Measurements from ENCODE around the gene CEP164.

Gene CEP164

DNA sequence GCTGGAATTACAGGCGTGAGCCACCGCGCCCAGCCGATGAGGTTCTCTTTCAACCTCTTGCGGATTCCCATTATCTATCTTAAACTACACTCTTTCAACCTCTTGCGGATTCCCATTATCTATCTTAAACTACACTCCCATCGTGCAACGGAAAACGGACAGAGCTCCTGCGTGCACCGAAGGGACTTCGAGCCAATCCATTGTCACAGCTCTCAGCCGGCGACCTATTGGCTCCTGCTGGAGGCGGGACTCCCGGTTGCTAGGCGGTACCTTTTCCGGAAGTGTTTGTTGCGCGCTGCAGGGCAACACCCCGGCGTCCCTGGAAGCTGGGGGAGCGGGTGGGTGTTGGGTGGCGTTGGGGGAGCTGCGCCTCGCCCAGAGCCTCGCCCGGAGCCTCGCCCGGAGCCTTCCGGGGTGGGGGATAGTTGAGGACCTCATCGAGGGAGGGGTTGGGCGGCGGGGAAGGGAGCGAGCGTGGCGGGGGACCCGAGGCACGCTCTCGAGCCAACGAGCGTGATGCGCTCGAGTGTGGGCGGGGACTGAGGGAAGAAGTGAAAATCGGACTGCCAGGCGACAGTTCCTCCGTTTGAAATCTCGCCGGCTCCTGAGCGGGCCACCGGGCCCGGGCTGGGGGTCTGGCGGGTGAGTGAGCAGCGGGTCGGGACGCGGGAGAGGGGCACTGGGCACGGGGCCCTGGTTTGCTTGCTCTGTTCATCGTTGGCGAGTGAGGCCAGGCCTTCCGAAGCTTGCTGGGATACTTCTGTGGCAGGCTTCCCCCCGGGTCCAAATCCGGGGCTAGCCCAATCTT, at the start of gene CEP164:
Gene CEP164, plus strand, starts transcription at position 288 of the 808 bp plus-strand sequence. CDS start 10,733 bp downstream, outside the sequence.
- peak; percentile 96 for DNase-seq

DNA sequence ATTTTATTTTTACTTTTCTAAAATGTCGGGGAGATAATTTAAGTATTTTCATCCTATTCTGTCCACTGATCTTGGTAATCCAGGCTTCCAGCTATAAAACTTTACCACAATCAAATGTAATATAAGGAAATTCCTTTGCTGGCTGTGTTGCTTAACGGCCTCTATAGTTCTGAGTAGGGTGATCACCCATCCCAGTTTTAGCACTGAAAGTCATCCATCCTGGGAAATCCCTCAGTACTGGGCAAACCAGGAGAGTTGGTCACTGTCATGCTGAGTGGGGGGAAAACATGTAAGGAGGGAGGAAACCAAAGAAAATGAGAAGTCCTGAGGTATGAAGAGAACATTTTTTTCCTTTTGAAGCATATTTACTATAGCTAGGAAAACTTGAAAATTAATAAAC, 49.3 kb upstream of the CEP164 start:
- no peak for DNase-seq

DNA sequence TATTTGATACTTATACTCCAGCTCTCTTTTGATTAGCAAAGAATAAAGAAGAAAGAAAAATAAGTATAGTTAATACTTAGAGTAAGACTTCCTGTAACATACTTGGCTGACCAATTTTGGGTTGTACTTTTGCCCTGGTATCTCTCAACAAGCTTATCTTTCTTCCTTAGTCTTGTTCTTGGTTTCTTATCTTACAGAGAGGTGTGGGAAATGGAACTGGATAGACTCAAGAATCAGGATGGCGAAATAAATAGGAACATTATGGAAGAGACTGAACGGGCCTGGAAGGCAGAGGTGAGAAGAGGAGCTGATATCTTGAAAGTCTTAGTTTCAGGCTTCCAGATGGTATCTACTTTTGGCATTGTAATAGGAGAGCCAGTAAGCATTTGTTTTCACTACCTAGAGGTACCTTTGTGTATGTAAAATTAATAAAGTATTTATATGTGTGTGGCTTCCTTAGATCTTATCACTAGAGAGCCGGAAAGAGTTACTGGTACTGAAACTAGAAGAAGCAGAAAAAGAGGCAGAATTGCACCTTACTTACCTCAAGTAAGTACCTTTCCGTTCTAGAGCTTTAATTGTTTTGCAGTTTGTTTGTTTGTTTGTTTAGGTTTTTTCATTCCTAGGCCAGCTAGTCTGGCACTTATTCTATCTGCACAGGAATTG, 47.8 kb upstream of the CEP164 start:
- DNase-seq: no peak

DNA sequence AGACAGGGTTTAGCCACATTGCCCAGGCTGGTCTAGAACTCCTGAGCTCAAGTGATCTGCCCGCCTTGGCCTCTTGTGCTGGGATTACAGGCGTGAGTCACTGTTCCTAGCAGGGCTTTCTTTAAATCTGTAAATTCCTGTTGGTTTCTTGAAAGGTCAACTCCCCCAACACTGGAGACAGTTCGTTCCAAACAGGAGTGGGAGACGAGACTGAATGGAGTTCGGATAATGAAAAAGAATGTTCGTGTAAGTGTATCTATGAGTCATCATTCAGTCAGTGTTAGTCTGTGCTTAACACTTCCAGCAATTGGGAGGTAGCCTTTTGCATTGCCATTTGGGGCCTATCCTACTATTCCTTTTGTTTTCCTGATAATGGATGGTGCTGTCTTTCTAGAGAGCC, 46.5 kb upstream of the CEP164 start:
- no peak for DNase-seq

- no peak for DNase-seq
These were observed 45.8 kb upstream of the CEP164 start for GRCh38 chr11:117281869-117282268.

DNA sequence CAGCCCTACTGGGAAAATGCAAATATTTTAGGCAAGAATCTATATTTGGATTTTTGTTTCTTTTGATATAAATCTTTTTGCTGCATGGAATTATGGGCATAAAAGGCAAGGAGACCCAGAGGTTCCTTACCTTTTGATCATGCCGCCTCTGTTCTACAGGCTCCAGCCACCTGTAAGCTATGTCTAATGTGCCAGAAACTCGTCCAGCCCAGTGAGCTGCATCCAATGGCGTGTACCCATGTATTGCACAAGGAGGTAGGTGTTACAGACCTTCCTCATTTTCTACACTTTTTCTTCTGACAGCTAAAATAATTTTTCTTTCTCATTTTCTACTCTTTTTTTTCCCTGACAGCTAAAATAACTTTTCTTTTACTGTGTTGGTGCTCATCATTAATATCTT, 44.7 kb upstream of the CEP164 start:
- DNase-seq: no peak

- peak; percentile 86 for DNase-seq
These were observed 43.6 kb upstream of the CEP164 start for GRCh38 chr11:117284053-117284452.

- DNase-seq: no peak
These were observed 41.1 kb upstream of the CEP164 start for GRCh38 chr11:117286588-117286987.

DNA sequence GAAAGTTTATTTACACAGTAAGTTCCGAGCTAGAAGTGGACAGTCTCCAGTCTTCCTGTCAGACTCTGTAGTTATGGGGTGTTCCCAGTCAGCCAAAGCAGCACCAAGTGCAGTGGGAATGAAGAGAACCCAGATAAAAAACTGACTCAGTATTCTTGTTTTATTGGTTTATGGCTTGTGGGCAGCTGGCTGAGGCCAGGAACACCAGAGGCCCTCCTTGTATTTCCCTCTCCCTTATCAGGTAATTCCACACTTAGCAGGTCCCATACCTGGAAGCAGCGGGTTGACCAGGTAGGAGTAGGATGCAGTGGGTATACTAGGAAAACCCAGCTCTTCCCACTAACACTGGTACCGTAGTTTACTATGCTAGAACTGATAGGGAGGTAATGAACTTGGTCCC, 40.0 kb upstream of the CEP164 start:
- no peak for DNase-seq

DNA sequence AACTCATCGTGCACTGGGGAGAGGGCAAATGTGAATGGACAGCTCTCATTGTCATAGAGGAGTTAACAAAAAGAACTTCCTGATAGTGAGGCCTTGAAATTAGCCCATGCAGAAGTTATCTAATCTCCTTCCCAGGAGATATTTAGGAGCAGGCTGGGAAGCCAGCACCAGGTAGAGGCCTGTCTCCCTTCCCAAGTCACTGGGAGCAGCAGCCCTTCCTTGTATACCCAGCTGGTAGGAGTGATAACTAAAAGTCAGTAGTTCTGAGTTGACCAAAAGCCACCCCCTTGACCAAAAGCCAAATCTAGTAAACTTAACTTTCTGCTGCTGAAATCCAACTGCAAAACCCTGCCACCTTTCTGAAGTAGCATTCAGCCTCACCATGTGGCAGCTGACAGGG, 37.9 kb upstream of the CEP164 start:
- DNase-seq: no peak

- DNase-seq: no peak
These were observed 36.8 kb upstream of the CEP164 start, which contains the start of gene BACE1-AS for GRCh38 chr11:117290809-117291396. Gene BACE1-AS (plus strand): TSS chr11:117291346.

DNA sequence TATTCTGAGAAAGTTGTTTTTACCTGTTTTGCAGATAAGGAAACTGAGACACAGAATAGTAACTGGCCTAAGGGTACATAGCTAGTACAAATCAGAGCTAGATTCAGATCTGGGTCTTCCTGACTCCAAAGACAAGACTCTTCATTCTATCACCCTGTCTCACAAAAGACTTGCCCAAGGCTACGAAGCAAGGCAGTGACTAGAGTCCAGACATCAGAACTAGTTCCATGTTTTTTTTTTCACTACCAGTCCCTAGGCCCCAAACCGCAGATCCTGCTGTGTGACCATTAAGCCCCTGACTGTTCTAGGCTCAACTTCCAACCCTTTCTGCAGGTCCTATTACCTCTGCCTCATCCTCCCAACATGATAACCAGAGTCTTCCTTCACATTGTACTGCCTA, 35.0 kb upstream of the CEP164 start:
- no peak for DNase-seq

DNA sequence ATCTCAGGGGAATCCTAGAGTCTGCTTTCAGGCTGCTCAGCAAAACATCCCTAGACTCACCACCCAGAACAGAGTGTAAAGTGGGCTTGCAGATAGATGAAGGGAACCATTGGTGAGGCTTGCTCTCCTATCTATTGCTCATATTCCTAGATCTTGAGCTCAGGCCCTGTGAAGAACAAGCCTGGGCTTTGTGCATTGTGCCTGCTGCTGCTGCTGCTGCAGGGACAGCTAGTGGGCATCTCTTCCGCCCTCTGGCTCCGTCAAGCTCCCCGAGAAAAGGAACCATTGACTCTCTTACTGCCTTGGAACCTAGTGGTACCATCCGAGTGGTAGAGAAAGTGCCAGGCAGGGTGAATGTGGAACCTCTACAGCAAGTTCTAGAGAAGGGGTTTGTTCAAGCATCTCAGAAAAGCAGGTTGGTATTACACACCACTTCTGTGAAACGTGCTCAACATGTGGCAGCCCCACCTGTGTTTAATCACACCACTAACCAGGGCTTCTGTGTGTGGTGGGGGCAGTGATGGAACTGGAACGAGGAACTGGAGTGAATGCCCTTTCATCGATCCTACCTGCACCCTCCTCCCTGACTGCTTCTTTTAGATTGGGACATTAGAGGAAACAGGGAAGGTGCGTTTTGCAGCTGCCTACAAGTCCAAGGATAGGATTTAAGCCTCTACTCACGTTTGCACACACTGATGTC, 32.1 kb upstream of the CEP164 start:
- DNase-seq: no peak

DNA sequence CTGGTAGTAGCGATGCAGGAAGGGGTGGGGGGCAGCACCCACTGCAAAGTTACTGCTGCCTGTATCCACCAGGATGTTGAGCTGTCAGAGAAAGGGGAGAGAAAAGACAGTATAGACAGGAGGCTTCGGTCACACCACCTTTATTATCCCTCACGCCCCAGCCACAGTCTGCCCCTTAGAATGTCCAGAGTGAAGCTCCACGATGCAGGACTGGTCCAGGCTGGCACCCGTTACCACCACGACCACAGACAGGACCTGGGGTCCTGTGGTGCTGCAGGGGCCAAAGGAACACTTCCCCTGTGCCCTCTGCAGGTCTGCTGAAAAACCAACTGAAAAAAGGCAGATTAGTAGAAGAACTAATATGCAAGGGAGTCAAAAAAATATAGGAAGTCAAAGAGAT, 30.8 kb upstream of the CEP164 start:
- no peak for DNase-seq

DNA sequence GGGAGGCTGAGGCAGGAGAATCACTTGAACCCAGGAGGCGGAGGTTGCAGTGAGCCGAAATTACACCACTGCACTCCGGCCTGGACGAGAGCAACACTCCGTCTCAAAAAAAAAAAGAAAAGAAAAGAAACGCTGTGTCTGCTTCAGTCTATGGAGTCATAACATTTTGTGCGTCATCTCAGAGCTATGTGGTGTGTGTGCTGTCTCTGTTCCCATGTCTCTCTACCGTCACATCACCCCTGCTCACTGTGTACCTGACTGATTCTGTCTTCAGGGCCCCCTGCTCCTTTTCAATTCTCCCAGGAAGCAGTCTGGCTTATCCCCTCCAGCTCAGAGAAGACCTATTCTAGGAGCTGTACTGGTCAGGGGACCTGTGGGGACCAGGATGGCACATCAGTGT, 29.5 kb upstream of the CEP164 start:
- no peak for DNase-seq

DNA sequence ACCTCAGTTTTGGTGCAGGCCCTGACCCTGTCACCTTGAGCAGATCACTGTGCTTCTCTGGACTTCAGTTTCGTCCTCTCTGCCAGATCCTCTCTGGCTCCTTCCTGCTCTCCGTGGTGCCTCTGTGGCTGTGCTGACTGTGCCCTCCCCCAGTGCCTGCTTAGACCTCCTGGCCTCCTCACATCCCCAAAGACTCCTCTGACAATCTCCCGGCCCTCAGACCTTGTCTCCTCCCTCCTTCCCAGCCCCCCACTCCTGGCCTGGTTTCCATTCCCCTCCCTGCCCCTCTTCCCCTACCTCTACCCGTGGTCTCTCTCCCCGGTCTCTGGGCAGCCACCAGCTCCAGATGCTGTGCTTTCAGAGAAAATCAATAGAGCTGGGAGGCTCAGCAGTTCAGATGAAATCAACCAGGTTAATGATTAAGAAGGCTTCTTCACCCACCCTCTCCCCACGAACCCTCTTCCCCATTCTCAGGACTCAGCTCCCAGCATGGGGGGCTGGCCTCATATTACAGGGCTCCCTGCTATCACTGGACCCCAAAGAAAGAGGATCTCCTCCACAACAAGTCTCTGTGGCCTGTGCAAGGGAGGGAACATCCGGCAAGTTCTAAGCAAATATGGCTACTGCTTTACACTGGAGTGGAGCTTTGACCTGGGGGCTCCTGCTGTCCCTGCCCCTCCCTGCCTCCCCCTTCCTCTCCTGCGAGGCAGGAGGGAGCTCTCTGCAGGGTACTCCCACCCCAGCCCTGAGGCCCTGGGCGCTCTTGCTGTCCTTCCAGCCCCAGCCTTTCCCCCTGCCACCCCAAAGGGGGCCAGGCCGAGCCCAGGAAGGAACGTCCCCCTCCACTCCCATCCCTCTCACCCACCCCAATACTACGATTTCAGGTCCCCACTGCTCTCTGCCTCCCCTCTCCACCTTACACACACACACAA, 28.0 kb upstream of the CEP164 start:
- DNase-seq: no peak

GRCh38 chr11:117300283-117300663, 27.4 kb upstream of the CEP164 start:
- DNase-seq: no peak

DNA sequence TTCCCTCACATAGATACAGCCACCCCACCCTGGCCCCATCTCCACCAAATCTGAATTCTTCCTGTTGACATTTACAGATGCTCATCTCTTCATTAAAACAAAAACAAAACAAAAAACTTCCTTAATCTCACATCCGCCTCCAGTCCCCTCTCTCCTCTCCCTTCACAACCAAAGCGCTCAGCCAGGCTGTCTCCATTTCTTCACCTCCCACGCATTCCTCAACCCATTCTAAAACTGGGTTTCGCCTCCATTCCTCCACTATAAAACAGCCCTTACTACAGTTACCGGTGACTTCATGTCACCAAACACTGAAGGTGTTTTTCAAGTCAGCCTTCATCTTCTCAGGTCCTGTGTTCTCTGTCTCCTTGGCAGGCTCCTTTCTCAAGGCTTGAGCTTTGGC, 26.9 kb upstream of the CEP164 start:
- DNase-seq: no peak

- no peak for DNase-seq
These were observed 25.4 kb upstream of the CEP164 start for GRCh38 chr11:117302228-117302627.

GRCh38 chr11:117303101-117303500, 24.6 kb upstream of the CEP164 start:
- no peak for DNase-seq

GRCh38 chr11:117303646-117304315, 23.9 kb upstream of the CEP164 start:
- no peak for DNase-seq

GRCh38 chr11:117305145-117305544, 22.5 kb upstream of the CEP164 start:
- no peak for DNase-seq
